GM21367 (cell line): Measurements from ENCODE around the gene CXCL12.

Source experiments
- ATAC-seq: cut with Tn5 transposase; IDR thresholded peaks from one replicate; pipeline ENCODE4 v1.9.1; 2021; ENCODE audit not compliant: unreplicated experiment

Gene CXCL12

GRCh38 chr10:44335330-44336021 lies 49.4 kb downstream of the CXCL12 start:
- no peak for ATAC-seq

GRCh38 chr10:44334621-44335184 lies 50.2 kb downstream of the CXCL12 start:
- no peak for ATAC-seq

- ATAC-seq = no peak
These were observed 50.8 kb downstream of the CXCL12 start for GRCh38 chr10:44334091-44334490.

- no peak for ATAC-seq
These were observed 51.4 kb downstream of the CXCL12 start for GRCh38 chr10:44333511-44333910.

- no peak for ATAC-seq
These were observed 52.4 kb downstream of the CXCL12 start for GRCh38 chr10:44332465-44332864.

GRCh38 chr10:44330431-44330830 lies 54.5 kb downstream of the CXCL12 start:
- ATAC-seq = no peak

- no peak for ATAC-seq
These were observed 57.4 kb downstream of the CXCL12 start for GRCh38 chr10:44327461-44327860.
